Measurements from ENCODE around the gene NDUFAF7.
A peak's percentile ranks its signal among the peaks of the same experiment; 100 is the strongest.
"Not testable (repeated sequence)": the region's sequence is repeated elsewhere in the genome, so short reads cannot be mapped to it uniquely, and the experiment has no call there.

Gene NDUFAF7

GRCh38 chr2:37281916-37282315 lies 50.5 kb downstream of the NDUFAF7 start:
- no peak overlapping the region for H3K27ac Mint-ChIP-seq
- peaks cover 8% of the 10 kb centered on the region for H3K36me3 Mint-ChIP-seq
- H3K9me3 Mint-ChIP-seq = no peaks in the 10 kb centered on the region
- DNase-seq = no peak
- H3K4me1 Mint-ChIP-seq = no peaks in the 10 kb centered on the region
- no peak overlapping the region for H3K4me3 Mint-ChIP-seq
- CTCF ChIA-PET = interaction anchor here (0.6 kb wide), 1 partner anchor 113 kb away, joined by 3 read pairs; no protein-coding TSS in a partner anchor
- no peaks in the 10 kb centered on the region for H3K27me3 Mint-ChIP-seq

GRCh38 chr2:37282746-37283145 lies 51.3 kb downstream of the NDUFAF7 start:
- H3K4me3 Mint-ChIP-seq = no peak overlapping the region
- CTCF ChIA-PET = no interaction called here
- no peak for DNase-seq
- no peak overlapping the region for H3K27ac Mint-ChIP-seq
- no peaks in the 10 kb centered on the region for H3K27me3 Mint-ChIP-seq
- H3K4me1 Mint-ChIP-seq = no peaks in the 10 kb centered on the region
- H3K36me3 Mint-ChIP-seq = peaks cover 12% of the 10 kb centered on the region
- H3K9me3 Mint-ChIP-seq = no peaks in the 10 kb centered on the region

- no peaks in the 10 kb centered on the region for H3K27me3 Mint-ChIP-seq
- CTCF ChIA-PET = interaction anchor here (0.7 kb wide), 1 partner anchor 98 kb away, joined by 3 read pairs; no protein-coding TSS in a partner anchor
- no peak overlapping the region for H3K27ac Mint-ChIP-seq
- H3K9me3 Mint-ChIP-seq = no peaks in the 10 kb centered on the region
- no peak overlapping the region for H3K4me3 Mint-ChIP-seq
- peaks cover 15% of the 10 kb centered on the region for H3K36me3 Mint-ChIP-seq
- DNase-seq = no peak
- no peaks in the 10 kb centered on the region for H3K4me1 Mint-ChIP-seq
Observed at GRCh38 chr2:37283207-37283606, 51.7 kb downstream of the NDUFAF7 start.

GRCh38 chr2:37284381-37284780 lies 52.9 kb downstream of the NDUFAF7 start:
- Mint-ChIP-seq H3K27me3 (no peaks in the 10 kb centered on the region), H3K4me1 (no peaks in the 10 kb centered on the region), H3K36me3 (peaks cover 15% of the 10 kb centered on the region), H3K9me3 (no peaks in the 10 kb centered on the region), H3K27ac (no peak overlapping the region), H3K4me3 (no peak overlapping the region)
- DNase-seq = no peak
- CTCF ChIA-PET = no interaction called here

- peaks cover 7% of the 10 kb centered on the region for H3K36me3 Mint-ChIP-seq
- peak; percentile 41 for DNase-seq
- CTCF ChIA-PET = interaction anchor here (1.0 to 1.1 kb wide), 2 partner anchors 108 kb away, joined by 3 read pairs; no protein-coding TSS in a partner anchor
- no peak overlapping the region for H3K27ac Mint-ChIP-seq
- H3K4me3 Mint-ChIP-seq = no peak overlapping the region
- no peaks in the 10 kb centered on the region for H3K9me3 Mint-ChIP-seq
- H3K27me3 Mint-ChIP-seq = no peaks in the 10 kb centered on the region
- no peaks in the 10 kb centered on the region for H3K4me1 Mint-ChIP-seq
Observed at GRCh38 chr2:37287966-37288365, 56.5 kb downstream of the NDUFAF7 start.

- Mint-ChIP-seq H3K27ac (no peak overlapping the region), H3K4me1 (no peaks in the 10 kb centered on the region), H3K27me3 (no peaks in the 10 kb centered on the region), H3K4me3 (no peak overlapping the region), H3K36me3 (peaks cover 7% of the 10 kb centered on the region), H3K9me3 (no peaks in the 10 kb centered on the region)
- CTCF ChIA-PET = no interaction called here
- no peak for DNase-seq
Observed at GRCh38 chr2:37291680-37292079, 60.2 kb downstream of the NDUFAF7 start.

GRCh38 chr2:37294858-37295257 lies 63.4 kb downstream of the NDUFAF7 start:
- H3K4me1 Mint-ChIP-seq, DNase-seq, H3K9me3 Mint-ChIP-seq, H3K4me3 Mint-ChIP-seq, H3K36me3 Mint-ChIP-seq, H3K27me3 Mint-ChIP-seq, CTCF ChIA-PET, H3K27ac Mint-ChIP-seq: not testable (repeated sequence)

GRCh38 chr2:37295469-37296073 lies 64.1 kb downstream of the NDUFAF7 start:
- Mint-ChIP-seq H3K9me3 (no peaks in the 10 kb centered on the region), H3K36me3 (peaks cover 1% of the 10 kb centered on the region), H3K27ac (no peak overlapping the region), H3K4me1 (no peaks in the 10 kb centered on the region), H3K4me3 (no peak overlapping the region), H3K27me3 (no peaks in the 10 kb centered on the region)
- no peak for DNase-seq
- CTCF ChIA-PET = no interaction called here

- H3K27me3 Mint-ChIP-seq = no peaks in the 10 kb centered on the region
- no peaks in the 10 kb centered on the region for H3K4me1 Mint-ChIP-seq
- CTCF ChIA-PET = no interaction called here
- H3K36me3 Mint-ChIP-seq = peaks cover 1% of the 10 kb centered on the region
- H3K9me3 Mint-ChIP-seq = no peaks in the 10 kb centered on the region
- no peak overlapping the region for H3K4me3 Mint-ChIP-seq
- no peak overlapping the region for H3K27ac Mint-ChIP-seq
- no peak for DNase-seq
Observed at GRCh38 chr2:37297632-37298031, 66.2 kb downstream of the NDUFAF7 start.

All from activated naive CD4-positive, alpha-beta T cell treated with anti-CD3 and anti-CD28 coated beads, Interleukin-2, amount 10 ng/mL, durations not matched to agents 7 days and 5 days (primary cell).